ENCODE data around the gene FLT1. TPM values are rescaled to one million over a fixed set of nuclear protein-coding genes. Genes with fewer than 3 reads are reported as not detected.

The FLT1 gene
- total RNA-seq, 2 experiments from 2014 or later, result 1.6 to 2.5 TPM

DNA sequence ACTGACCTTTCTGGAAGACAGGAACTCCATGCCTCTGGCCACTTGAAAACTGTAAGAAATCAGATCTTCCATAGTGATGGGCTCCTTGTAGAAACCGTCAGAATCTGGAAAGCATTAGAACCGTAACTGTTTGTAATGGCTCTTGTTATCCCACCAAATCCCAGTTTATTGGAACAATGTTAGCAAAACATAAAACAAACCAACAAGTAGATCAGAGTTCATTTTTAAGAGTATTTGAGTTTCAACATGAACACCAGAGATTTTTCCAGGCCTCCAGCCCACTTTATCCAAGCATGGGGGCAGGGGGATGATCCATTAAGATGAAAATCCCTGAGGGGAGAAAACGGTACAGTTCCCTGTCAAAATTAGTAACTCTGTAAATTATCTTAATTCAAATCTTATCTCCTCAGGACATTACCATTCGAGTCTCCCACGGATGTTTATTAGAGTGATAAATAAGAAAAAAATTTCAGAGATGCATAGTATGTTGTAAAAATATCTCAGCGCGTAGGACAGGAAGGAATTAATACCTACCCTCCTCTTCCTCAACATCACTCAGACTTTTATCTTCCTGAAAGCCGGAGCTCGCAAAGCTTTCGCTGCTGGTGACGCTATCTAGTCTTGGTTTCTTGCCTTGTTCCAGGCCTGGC is 172.5 kb downstream of the FLT1 start:
- H3K4me1 ChIP-seq (ENCODE audit: insufficient read depth, low read length, poor library complexity, severe bottlenecking), result peaks cover 4% of the 10 kb centered on the region
- no peaks in the 10 kb centered on the region for H3K36me3 ChIP-seq (ENCODE audit: insufficient read depth, low read length)
- BruUV-seq (replicated peaks), result no TSS peak
- H3K4me2 ChIP-seq (ENCODE audit: low read length), result no peak overlapping the region
- H2AFZ ChIP-seq (ENCODE audit: low read length), result no peak overlapping the region
- TF ChIP-seq EZH2phosphoT487 (IDR thresholded peaks at IDR 0.05; ENCODE audit: borderline replicate concordance, low read depth, low read length) (no peak), CTCF (conservative IDR thresholded peaks at IDR 0.05; ENCODE audit: low read length) (no peak)
- DNase-seq (ENCODE audit: low spot score), result no peak
- intact Hi-C loops (cut with micrococcal nuclease; ENCODE audit: unreplicated experiment), result loop anchor here (5.0 to 10.0 kb wide), 2 partner anchors 185 to 202 kb away; partner anchors contain the start of gene PAN3
- ChIA-PET POLR2A (no interaction called here), CTCF (ENCODE audit: unreplicated experiment) (interaction anchor here (0.7 kb wide), 1 partner anchor 496 kb away, joined by 3 read pairs; no protein-coding TSS in a partner anchor)
- H3K4me3 ChIP-seq (ENCODE audit: low read depth, low read length, poor library complexity, severe bottlenecking), result no peak overlapping the region
- no peaks in the 10 kb centered on the region for H3K9me3 ChIP-seq (ENCODE audit: low read length)
- no peaks in the 10 kb centered on the region for H3K9me2 ChIP-seq (ENCODE audit: insufficient read depth, low read length)
- H4K20me1 ChIP-seq (ENCODE audit: insufficient read depth, low read length), result no peaks in the 10 kb centered on the region
- no peaks in the 10 kb centered on the region for H3K79me2 ChIP-seq (ENCODE audit: insufficient read depth, low read depth, low read length)
- no peak overlapping the region for H3K27ac ChIP-seq (ENCODE audit: low read depth, low read length, poor library complexity, severe bottlenecking)

- Histone ChIP-seq H3K4me1 (ENCODE audit: insufficient read depth, low read length, poor library complexity, severe bottlenecking) (peaks cover 4% of the 10 kb centered on the region), H3K27ac (ENCODE audit: low read depth, low read length, poor library complexity, severe bottlenecking) (no peak overlapping the region), H2AFZ (ENCODE audit: low read length) (no peak overlapping the region), H3K9me3 (ENCODE audit: low read length) (no peaks in the 10 kb centered on the region), H3K4me2 (ENCODE audit: low read length) (no peak overlapping the region), H3K4me3 (ENCODE audit: low read depth, low read length, poor library complexity, severe bottlenecking) (no peak overlapping the region), H3K79me2 (ENCODE audit: insufficient read depth, low read depth, low read length) (no peaks in the 10 kb centered on the region), H3K9me2 (ENCODE audit: insufficient read depth, low read length) (no peaks in the 10 kb centered on the region), H3K36me3 (ENCODE audit: insufficient read depth, low read length) (no peaks in the 10 kb centered on the region), H4K20me1 (ENCODE audit: insufficient read depth, low read length) (no peaks in the 10 kb centered on the region)
- ChIA-PET POLR2A (interaction anchor here (0.8 kb wide), 1 partner anchor 10 kb away, joined by 3 read pairs; no protein-coding TSS in a partner anchor), CTCF (ENCODE audit: unreplicated experiment) (no interaction called here)
- no peak for TF ChIP-seq EZH2phosphoT487 (IDR thresholded peaks at IDR 0.05; ENCODE audit: borderline replicate concordance, low read depth, low read length)
- TF ChIP-seq CTCF (conservative IDR thresholded peaks at IDR 0.05; ENCODE audit: low read length), result no peak
- no TSS peak for BruUV-seq (replicated peaks)
- DNase-seq (ENCODE audit: low spot score), result no peak
- intact Hi-C loops (cut with micrococcal nuclease; ENCODE audit: unreplicated experiment), result loop anchor here (5.0 to 10.0 kb wide), 2 partner anchors 184 to 203 kb away; partner anchors contain the start of gene PAN3
Observed at GRCh38 chr13:28321756-28322155, 173.2 kb downstream of the FLT1 start.

Measured in OCI-LY7 (cell line).